NCI-H1048 (cell line): Measurements from ENCODE around the gene DCC.
A peak's percentile ranks its signal among the peaks of the same experiment; 100 is the strongest.

Source experiments
- DNase-seq: peaks from one replicate; lab custom pipeline; 2025; lab: John Stamatoyannopoulos, UW

Gene DCC

GRCh38 chr18:53080687-53081086 lies 740.7 kb downstream of the DCC start:
- no peak for DNase-seq

DNA sequence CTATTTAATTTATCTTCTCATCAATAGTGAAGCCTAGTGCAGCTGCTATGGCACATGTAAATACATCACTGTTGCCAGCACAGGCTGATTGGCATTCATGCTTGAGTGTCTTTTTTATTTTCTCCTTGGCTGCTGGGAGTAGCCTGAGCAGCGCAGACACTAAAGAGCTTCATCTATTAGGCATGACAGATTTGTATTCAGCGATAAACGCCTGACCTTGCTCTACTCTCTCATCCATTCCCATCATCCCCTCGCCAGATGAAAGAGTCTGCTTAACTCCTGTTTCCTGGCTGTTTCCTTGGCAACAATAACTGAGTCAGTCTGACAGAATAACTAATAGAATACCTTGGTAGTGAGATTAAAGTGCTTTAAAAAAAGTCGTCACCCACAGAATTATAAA lies 753.6 kb downstream of the DCC start:
- no peak for DNase-seq

GRCh38 chr18:53101536-53102105 lies 761.6 kb downstream of the DCC start:
- no peak for DNase-seq

DNA sequence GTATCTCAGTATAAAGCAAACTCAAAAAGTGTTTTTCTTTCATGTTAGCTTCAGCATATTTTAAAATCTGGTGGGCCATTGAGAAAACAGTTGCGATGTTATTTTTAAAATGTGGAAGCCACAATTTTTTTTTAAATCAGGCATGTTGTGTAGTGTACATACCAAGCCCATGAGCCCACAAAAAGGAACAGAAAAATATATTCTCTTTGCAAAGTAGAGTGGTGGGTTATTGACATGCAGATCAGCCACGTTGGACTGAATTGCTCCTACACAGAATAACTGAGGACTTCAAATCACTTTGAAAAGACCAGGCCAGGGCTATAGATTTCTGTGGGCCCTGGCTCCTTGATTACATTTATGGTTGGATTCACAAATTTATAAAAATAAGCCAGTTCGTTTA lies 774.4 kb downstream of the DCC start:
- no peak for DNase-seq

DNA sequence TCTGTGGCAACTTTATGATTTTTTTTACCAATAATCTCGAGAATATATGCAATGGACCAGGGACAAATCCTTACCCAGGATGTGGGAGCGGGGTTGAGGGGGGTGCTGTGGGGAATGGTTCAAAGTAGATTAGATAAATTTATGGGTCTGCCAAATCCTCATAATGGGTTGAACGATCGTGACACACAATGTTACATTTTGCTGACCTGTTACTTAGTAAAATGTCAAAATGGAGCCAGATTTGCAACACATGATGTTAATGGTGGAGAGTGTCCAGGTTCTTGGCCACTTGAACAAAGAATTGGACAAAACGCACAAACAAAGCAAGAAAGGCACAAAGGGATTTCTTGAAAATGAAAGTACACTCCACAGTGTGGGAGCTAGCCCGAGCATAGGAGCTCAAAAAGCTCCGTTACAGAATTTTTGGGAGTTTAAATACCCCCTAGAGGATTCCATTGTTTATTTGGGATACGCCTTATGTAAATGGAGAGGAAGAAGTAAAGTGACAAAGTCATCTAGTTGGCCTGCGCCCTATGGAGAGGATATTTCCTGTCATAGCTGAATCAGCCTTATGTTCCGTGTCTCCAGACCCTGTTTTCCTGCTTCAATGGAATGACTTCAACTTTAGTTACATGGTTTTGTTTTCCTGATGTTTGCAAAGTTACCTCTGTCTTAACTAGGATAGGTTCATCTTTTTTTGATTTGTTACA lies 776.0 kb downstream of the DCC start:
- no peak for DNase-seq

- DNase-seq, result no peak
Observed at GRCh38 chr18:53117851-53118250, 777.9 kb downstream of the DCC start.

DNA sequence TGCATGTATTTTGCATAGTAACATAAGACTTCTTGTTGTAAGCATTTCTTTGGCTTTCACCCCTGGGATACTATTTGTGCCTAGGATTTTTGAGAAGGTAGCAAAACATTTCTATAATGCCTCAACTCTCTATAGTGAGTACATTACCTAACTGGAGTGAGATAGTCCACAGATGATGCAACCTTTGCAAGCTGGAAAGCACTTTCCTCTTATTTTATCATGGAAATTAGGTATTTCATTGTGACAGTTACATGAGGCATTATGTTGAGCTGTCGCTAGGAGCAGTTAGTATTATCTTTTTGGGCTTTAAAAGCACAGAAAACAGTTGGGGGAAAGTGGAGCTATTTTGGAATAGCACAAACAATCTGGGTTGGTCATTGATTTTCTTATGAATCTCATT lies 786.2 kb downstream of the DCC start:
- DNase-seq, result peak; percentile 46

DNA sequence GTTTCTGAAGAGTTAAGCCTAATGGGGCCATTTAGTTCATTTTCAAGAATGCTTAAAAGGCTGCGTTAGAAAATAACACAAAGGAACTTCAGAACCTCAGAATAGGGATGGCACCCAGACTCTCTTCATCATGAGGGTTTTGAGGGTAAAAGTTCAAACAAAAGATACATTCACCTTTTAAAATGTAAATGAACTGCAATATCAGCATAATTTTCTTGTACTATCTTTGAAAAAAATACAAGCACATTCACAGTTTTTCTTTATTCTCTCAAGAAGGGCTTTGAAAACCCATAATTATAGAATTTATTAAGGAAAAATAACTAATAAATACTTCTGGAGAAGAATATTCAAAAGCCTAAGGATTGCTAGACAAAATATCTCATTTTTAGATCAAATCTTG lies 791.0 kb downstream of the DCC start:
- no peak for DNase-seq

- DNase-seq, result no peak
Observed at GRCh38 chr18:53134711-53135110, 794.7 kb downstream of the DCC start.

DNA sequence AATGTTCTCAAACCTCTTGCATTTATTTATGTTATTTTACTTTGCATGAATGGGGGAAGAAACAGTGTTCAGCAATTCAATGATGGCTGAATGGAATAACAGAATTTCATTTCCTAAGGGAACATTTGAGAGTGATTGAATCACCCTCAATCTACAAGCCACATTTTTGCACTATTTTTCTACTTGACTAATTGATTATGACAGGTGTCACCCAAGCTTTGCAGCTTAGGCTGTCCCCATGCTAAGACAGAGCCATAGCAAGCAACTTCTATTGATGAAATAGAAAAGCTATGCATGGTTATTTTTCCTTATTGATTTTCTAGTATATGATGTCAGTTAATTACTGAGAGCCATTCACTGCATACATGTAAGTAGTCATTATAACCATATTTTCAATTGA lies 795.7 kb downstream of the DCC start:
- DNase-seq, result no peak

GRCh38 chr18:53139746-53140500 lies 799.9 kb downstream of the DCC start:
- DNase-seq, result no peak

GRCh38 chr18:53142005-53142404 lies 802.0 kb downstream of the DCC start:
- DNase-seq, result no peak

DNA sequence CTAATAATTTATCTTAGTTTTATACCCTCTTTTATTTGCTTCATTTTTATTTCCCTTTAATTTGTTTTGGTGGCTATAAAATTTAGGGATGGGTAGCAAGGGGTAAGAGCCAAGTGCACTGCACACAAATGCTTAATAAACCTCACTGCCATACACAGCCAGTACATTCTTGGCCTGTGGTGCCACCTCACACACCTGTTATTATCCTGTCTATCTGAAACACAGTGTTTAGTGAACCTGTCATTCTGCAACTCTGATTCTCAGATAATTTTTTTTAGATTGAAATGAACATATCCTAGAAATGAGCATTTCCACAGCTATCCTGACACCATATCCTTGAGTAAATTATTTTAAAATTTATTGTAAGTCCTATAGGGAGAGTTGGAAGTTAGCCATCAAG lies 807.5 kb downstream of the DCC start:
- no peak for DNase-seq

DNA sequence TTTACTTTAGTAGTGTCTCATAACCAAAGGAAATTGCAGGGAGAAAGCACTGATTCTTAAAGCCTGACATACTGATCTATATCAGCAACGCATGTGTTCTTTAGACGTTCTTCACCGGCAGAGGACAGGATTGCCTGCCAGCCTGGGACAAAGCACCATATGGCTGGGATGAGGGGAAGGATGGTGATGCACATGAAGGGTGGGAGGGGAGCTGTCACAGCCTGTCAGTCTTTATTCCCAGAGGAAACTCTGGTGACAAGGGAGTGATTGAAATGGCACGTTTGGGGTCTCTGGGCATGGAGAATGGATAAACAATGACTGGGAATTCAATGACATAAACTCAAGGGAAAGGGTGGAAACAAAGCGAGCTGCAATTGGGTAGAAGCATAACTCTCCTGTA lies 808.1 kb downstream of the DCC start:
- DNase-seq, result no peak

DNA sequence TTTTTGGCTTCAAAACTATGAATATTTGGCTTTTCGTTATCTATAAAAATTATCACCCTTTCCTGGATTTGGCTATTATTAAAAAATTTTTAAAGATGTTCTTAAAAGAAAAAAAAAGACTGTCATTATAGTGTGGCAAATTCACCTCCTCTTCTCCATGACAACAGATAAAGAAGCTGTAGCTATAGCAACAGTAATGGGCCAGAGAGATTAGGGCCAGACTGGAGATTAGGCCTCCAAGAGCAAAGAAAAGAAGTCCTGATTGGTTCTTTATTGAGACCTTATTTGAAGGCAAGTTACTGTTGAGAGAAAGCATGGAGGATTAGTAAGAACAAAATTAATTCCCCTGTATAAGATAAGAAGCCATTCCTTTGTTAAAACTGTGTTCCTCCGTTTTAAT lies 812.5 kb downstream of the DCC start:
- no peak for DNase-seq

DNA sequence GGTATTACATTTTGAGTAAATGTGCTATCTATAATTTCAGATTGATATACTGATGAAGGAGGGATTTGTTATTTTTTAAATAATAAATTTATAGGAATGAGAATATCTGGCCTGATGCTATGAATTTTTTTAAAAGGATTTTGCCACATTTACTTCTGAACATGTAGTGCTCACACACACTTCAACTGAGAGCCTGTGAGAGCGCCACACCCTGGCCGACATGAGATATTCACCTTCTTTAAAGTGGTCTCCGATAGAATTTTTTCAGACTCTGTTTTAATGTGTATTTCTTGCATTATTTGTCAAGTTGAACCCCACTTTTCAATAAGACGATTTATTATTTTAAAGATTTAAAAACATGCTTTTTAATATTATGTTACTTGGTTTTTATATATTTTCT lies 813.3 kb downstream of the DCC start:
- no peak for DNase-seq

DNA sequence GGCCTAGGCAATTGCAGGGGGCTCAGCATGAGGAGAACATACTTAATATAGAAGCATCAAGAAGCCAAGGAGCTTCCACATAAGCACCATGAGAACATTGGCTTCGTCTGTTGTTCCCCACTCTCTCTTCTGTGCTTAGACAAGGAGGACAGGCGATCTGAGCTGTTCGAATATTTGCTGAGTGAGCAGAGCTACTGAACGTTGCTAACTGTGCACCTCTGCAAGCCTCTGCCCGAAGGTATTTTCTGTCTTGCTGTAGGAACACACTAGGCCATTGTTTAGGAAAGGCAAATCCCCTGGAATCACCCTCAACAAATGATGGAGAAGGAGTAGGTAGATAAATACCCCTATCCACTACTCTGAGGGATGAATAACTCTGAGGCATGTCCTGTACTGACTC lies 813.8 kb downstream of the DCC start:
- DNase-seq, result peak; percentile 22

DNA sequence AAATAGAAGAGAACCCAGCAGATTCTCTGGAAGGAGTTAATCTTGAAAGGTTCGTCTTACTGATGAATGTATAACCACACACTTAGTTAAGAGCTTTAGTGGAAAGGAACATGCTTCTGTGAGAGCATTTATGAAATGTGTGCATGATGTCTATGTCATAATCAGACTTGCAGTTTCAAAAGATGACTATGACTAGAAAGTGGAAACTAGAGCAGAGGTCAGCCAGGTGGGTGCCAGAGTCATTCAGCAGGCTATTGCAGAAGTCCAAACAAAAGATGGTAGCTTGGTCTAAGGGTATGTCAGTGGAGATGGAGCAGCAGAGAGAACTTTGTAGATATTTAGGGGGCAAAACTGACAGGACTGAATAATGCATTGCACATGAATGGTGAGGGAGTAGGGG lies 825.8 kb downstream of the DCC start:
- no peak for DNase-seq

DNA sequence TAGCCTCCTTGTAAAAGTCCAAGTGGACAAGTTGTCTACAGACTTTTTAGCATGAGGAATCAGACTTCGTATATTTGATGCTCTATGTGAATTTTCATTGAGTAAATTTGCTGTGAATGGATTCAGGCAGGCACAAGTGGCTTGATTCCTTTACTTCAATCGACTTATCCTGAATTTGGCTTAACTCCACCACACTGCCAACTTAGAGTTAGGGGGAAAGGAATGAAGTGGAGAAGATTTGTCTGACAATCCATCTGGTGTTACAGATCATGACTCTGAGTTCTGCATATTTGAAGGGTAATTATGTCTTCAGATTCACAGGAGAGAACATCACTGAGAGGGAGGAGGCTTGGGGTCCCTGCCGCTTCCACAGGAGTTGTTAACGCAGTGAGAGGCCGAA lies 829.3 kb downstream of the DCC start:
- DNase-seq, result no peak

DNA sequence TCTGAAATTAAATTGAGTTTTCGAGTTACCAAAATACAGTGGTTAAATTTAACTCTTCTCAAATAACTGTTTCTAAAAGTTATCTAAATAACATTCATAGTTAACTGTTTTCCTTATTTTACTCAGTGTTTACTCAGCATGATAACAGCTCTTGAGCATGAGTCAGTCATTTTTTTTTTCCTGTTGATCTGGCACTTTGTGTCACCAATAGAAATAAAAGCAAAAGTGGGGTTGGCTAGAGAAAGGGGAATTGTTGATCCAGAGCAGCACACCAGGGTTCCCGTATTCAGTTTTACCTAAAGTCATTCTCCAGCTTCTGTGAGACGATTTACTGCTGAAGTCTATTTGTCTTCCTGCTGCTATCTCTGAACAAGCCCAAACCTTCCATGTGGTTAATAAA lies 851.6 kb downstream of the DCC start:
- no peak for DNase-seq

GRCh38 chr18:53193870-53194269 lies 853.9 kb downstream of the DCC start:
- DNase-seq, result no peak

GRCh38 chr18:53219853-53220252 lies 879.9 kb downstream of the DCC start:
- no peak for DNase-seq

- DNase-seq, result no peak
Observed at GRCh38 chr18:53224128-53224778, 884.3 kb downstream of the DCC start.
